Hematopoietic multipotent progenitor cell treated with erythropoietin and hydrocortisone succinate and interleukin-3 and kit ligand, for 6 days (in vitro differentiated cells): ENCODE measurements around the gene TSPAN32.

Experiments
- DNase-seq: peaks from one replicate; pipeline ENCODE4 v3.0.0-alpha.2; 2015

TSPAN32 gene

DNA sequence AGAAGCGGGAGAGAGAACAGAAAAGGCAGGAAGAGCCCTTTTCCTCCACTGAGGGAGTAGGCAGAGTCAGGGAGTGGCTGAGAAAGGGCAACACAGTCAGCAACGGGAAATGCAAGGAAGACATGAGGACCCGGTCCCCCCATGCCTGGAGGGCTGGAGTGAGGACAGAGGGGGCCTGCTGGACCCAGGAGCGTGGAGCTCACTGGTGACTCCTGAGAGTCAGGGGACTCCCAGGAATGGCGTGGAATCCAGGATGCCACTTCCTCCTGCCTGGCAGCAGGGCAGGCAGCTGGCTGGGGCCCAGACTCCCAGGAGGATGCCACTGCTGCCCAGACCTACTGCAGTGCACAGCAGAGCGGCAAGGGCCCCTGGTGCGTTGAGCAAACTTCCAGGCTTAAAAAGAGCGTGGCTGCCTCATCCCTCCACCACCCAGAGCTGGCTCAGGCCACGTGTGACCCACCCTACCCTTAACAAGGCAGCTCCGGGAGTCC is 11.4 kb upstream of the TSPAN32 start:
- DNase-seq = no peak

DNA sequence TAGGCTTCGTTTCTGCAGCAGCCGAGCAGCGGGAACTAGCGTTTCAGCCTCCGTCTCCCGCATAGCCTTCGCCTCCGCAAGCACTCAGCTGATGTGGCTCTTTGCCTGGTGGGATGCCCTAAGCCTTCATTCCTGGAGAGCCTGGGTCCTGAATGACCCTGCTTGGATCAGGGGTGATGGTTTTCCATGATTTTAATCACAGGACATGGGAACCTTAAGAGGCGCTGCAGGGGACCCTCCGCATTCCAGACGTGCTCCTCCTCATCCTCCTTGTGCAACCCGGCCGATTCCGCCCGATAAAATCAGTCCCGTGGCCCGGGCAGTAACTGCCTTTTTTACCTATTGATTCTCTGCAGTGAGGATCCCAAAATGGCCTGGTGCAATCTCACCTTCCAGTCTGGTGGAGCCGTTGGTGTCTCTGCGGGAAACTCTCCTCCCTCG is 8.3 kb upstream of the TSPAN32 start:
- DNase-seq = no peak

DNA sequence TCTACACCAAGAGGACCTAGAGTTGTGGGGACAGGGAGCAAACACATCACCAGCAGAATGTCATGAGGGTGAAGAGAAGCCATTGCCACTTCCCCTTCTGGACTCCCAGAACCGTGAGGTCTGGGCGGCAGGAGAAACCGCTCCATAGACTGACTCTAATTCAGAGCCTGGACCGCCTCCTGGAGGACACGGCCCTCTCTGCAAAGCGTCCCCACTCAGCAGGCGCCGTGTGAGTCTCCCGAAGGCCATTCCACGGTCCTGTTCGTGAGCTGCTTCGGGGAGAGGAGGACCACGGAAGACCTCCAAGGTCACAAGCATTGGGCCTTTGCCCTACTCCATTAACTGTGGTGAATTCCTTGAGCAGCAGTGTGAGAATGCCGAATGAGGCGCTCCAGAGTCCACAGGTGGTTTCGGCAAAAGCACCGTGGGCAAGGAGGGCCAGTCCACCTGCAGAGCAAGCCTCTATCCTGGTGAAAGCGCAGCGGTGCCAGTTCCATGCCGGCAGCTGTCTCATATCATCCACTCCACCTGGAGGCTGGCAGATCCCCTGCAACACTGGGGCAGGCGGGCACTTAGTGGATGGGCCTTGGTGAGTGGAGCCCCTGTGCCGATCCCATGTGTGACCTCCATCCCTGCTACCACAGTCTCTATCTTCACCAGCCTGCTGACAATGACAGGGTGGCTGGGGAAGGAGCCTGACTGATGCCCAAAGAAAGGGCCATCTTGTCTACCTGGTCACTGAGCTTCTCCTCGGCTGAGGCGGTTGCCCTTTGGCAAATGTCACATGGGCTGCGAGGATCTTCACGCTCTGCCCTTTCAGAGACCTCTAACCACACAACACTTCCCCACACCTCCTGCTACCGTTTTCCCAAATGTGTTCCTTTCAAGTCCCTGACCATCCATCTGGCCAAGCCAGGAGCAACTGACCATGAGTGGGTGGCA is 7.6 kb upstream of the TSPAN32 start:
- DNase-seq = peak; percentile 43

DNA sequence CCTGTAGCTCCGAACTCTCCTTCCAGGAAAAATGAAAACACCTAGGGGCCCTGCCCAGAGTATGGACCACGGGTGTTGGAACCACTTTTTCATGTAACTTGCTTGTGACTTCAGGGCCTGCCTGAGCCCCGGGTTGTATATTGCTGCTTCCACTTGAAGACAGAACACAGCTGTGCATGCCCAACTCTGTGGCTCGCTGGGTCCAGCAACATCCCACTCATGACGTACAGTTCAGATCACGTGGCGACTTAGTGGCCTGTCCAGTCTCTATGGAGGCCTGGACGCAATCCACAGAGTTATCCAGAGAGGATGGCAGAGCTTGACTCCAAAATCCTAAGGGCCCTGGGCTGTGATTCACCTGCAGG is 6.9 kb upstream of the TSPAN32 start:
- peak; percentile 19 for DNase-seq

DNA sequence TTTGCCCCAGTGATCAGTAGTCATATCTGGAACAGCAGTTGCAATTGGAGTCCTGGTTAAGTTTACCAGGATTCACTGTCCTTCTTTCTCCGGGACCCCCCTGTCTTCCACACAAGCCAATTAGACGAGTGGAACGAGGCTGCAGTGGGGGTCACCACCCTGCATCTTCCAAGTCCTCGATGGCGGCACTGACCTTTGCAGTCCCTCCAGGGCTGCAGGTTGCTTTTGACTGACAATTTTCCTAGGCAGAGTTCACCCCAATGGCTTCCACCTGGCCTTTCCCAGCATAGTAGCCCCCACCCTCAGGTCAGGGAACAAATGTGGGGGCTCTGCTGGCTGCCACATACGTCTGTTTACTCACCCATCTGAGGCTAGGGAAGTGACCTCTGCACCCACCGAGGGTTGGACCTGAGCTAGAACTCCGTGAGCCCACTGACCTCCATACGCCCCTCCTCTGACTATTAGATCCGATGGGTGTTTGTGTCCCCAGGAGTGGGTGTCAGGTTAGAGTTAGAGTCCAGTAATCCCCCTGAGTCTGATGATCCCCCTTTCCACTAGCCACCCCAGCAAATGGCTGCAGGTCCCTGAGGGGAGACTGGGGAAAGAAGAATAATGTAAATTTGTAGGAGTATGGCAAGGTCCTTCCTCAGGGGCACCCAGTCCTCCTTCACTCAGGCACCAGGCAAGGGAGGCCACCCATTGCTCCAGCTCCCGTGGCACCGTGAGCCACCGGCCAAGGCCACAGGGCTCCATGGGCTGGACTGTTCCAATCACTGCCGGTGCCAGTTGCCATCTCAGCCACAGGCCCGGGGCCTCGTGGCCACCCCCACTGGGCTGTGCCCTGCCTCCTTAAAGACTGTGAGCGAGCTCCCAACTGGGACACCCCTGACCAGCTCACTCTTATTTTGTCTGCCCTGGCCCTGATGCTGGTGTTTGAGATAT is 5.6 kb upstream of the TSPAN32 start:
- DNase-seq = no peak

DNA sequence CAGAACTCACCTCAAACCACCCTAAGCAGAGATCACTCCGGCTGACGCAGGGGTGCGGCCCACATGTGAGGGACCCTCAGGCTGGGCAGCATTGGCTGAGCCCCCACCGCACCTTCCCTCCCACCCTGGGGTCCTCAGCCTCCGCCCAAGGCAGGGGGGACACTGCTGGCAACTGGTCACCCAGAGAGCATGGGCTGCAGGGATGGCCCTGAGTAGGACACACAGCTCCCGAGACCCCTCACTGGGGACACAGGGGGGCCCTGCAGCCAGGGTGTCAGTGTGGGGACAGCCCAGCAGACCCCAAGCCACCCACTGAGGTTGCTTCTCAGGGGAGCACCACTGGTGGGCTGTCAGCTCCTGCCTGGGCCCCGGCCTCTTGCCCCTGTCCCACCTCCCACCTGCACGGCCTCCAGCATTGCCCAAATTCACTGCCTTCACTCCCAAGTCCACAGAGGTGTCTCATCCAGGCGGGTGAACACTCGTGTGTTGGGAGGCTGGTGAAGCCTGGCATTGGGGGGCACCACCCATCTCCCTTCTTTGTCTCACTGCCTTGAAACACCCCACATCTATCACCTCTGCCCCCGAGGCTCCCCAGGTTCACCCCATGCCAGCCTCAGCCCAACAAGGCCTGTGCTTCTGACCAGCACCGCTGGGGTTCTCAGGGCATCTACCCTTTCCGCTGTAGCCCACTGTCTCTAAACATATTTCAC is 4.7 kb upstream of the TSPAN32 start:
- DNase-seq = no peak

DNA sequence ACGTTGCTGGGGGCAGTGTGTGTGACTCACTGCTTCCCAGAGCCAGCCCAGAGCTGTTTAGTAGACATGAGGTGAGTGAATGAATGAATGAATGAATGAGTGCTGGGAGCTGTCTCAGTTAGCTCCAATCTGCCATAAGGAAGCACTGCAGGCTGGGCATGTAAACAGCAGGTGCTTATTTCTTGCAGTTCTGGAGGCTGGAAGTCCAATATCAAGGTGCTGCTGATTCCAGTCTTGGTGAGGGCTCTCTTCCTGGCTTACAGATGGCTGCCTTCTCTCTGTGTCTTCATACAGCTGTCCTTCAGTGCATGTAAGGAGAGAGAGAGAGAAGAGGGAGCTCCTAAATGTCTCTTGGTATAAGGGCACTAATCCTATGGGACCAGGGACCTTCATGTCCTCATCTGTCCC is 4.2 kb upstream of the TSPAN32 start:
- no peak for DNase-seq

DNA sequence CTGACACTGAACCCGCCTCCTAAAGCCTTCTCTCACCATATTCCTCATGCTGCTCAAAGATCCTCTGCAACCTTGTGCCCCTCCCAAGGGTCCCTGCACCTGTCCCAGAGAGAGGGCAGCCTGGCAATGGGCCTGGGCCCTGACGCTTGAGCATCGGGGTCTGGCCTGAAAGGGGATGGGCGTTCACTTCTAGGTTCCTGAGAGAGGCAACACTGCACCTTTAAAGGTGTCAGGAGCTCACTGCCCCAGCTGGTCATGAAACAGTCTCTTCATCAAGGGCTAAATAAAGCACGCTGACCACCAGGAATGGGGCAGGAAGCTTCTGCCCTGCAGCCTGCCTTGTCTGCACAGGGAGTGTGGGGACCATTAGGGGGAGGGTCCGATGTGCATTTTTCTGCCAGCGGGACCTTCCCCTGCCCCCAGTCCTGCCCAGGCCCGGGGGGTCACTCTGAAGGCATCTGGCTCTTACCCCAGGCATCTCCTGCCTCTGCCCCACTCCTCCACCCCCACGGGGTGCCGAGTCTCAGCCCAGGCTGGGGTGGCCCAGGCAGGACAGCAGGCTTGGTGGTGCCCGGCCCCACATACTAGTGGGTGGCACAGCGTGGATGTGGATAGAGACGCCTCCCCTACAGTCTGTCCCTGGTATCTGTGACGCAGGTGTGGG is 3.5 kb upstream of the TSPAN32 start:
- DNase-seq = no peak

DNA sequence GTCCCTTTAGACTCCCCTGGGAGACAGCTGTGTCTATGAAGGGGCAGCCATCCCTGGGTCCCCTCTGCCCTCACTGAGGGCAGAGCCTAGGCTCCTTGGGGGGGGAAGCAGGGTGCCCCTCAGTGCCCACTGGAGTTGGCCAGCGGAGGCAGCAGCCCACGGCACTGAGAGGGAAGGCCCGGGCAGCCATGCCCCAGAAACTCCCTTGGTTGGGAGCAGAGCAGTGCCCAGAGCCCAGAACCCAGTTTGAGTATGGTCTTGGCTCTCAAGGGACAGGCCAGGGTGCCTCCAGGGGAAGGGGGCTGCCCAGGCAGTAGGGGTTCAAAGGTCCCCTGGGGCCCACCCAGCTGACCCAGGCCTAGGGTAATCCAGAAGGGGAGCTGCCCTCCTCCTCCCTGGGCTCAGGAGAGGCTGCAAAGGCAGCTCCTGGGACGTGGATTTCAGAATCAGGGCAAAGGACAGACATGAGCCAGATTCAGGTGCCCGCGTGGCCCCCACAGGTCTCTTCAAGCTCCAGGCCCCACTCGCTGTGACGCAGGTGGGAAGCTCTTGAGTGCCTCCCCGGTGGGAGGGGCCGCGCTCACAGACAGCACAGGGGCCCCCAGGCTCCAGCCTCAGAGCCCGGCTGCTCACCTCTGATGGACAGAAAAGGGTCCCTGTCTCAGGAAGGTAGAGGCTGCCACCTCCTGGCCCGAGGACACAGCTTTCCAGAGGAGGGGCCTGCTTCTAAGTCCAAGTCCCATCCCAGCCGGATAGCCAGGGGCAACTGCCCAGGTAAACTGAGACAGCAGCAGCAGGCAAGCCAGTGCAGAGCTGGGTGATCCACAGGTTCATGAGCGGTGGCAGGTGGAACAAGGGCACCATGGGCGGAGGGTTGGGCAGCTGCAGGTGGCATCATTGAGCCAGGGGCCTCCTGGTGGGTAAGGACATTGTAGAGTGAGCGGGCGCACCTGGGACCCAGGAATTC is 2.7 kb upstream of the TSPAN32 start:
- peak; percentile 39 for DNase-seq

DNA sequence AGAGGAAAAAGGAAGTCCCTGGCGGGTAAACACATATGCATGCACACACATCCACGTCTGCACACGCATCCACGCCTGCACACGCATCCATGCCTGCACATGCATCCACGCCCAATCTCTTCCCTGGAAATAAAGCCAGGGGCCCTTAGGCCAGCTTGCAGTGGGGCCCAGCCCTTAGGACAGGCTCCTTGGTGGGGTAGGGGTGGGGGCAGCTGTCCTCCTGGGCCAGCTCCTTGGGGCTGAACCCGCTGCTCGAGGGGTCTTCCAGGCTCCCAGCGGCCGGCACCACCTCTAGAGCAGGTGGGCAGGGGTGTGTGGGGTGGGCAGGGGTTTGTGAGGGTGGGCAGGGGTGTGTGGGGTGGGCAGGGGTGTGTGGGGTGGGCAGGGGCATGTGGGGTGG is 2.0 kb upstream of the TSPAN32 start:
- no peak for DNase-seq

DNA sequence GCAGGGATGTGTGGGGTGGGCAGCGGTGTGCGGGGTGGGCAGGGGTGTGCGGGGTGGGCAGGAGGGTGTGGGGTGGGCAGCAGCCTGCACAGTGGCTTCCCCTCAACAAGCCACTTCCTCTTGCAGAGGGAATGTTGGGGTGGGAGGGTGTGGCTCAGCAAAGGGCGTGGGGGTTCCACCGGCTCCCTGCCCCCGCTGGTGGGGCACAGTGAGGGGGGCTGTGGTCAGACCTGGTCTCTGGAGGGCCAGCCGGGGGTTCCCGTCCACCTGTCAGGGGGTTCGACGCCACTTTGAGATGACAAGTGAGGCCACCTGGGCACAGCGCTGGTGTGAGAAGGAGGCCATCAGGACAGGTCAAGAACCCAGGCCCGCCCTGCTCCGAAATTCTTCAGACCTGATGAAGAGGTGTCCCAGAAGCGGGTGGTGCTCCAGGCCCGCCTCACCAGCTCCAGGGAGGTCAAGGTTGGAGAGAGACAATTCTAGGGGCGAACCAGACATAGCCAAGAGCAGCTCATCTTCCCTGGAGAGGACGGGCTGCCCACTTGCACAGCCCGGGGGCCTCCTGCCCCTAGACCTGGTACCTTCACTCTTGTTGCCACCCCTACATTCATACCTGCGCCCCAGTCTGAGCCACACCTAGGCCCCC is 1.4 kb upstream of the TSPAN32 start:
- peak; percentile 68 for DNase-seq

DNA sequence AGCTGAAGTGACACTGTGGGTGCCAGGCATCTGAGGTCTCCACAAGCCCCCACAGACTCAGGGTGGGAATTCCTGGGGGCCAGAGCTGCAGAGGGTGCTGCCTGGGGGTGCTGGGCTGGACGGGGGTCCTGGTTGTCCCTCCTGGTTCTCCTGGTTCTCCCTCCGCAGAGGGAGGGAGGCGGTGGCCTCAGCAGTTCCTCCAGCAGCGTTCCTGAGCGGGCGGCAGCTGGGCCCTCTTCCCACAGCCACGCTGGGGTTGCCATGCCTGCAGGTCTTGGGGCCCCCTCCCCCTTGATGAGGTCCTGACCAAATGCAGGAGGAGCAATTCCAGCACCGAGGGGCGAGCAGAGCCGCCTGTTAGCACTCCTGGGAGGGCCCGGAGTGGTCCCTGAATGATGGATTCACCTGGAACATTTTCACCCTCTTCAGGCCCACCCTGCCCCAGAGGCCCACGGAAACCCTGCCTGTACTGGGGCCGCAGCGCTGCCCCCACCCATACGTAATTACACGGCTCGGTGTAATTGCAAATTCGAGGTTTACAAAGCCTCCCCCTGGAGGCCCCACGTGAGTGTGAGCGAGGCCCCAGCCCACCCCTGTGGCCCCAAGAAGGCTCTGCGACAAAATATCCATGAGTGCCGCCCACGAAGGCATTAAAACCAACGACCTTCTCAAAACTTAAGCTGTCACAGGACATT is 730 bp upstream of the TSPAN32 start:
- peak; percentile 61 for DNase-seq

DNA sequence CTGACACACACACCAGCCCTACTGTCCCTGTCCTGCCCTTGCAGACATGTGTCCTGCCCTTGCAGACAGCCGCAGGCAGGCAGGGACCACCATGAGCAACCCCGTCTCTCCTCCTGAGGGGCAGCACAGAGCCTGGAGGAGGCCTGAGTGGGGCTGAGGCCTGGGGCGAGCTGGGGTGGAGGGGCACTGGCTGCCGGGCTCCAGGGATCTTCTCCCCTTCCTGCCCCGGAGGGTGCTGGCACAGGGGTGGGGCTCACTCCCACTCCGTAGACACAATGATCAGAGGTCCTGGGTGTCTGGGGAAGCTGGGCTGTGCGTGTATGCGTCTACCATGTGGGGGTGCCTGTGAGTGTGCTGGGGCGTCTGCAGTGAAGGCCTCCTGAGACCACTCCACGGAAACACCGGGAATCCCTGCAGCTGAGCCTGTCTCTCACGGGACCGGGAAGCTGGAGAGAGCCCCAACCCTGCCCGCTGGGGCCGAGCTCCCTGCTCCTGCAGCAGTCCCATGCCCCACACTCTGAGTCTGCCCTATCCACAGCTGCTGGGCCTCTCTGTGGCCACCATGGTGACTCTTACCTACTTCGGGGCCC is 588 bp downstream of the TSPAN32 start:
- peak; percentile 78 for DNase-seq

DNA sequence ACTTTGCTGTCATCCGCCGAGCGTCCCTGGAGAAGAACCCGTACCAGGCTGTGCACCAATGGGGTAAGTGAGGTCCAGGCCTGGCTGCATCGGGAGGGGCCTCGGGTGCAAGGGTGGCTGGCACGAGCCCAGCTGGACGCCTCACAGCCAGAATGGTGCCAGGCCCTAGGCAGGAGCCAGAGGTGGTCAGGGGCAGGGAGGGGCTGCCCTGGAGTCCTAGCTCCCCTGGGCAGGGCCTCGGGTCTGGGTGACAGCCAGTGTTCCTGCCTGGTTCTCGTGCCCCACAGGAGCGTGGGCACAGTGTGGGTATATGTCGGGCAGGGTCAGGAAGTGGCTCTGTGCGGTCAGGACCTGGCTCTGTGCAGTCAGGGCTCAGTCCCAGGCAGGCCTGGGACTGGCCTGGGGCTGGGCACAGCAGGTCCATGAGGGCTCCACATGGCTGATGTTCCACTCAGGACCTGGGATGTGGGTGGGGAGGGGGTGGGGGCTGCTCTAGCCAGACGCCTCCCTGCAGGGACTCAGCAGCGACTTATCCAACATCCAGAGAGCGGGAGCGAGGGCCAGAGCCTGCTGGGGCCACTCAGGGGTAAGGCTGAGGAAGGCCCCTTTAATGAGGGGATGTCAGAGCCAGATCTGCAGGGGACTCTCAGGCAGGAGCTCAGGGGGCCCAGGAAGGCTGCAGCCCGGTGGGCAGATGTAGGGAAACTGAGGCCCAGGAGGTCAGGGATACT is 1.2 kb downstream of the TSPAN32 start:
- DNase-seq = peak; percentile 67

DNA sequence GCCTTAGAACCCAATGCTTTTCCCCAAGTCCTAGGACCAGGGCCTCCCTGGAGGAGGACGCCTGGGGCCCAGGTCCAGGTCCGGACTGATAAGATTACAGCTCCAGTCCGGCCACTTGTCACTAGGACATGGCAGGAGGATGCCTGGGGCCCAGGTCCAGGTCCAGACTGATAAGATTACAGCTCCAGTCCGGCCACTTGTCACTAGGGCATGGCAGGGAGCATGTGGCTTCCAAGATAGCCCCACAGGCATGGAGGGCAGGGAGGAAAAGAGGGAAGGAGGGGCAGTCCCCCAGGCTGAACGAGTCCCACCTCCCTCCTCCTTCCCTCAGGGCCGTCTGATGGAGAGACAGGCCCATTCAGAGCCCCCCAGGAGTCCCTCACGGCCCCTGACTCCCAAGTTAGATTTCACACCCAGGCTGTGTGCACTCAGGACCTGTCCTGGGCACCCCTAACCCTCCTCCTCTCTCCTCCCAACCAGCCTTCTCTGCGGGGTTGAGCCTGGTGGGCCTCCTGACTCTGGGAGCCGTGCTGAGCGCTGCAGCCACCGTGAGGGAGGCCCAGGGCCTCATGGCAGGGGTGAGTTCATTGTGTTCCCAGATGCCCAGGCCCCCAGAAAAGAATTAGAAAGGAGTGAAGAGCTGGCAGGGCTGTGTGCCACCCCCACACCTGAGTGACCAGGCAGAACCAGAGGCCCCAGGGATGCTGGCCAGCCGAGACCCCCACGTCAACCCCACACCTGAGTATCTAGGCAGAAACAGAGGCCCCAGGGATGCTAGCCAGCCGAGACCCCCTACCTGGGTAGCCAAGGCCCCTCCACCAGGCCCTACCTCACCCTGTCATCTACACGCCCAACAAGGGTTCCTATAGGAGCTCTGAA is 2.1 kb downstream of the TSPAN32 start:
- peak; percentile 90 for DNase-seq

DNA sequence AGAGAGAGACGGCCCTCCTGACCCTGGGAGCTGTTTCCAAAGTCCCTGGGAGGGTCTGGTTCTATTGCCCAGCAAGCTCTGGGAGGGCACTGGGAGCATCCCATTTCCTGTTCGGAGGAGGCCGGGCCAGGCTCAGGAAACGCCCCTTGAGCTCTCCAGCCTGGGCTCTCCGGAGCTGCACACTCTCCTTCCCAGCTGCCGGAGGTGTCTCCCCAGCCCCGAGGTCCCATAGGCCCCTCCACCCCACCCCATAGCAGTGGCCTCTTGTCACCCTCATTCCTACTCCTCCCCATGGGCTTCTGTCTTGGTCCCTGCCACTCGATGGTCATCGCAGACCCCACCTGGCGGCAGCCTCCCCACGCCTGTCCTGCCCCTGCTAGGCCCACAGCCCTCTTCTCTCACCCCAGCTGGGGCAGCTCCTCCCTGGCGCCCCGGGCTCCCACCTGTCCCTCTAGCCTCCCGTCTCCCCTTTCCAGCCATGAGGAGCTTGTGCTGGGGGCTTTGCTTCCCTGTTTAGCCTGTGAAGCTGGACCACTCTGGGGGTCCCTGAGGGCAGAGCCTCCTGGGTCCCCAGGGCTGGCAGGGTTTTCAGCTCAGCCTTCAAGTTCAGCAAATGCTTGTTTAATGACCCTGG is 2.8 kb downstream of the TSPAN32 start:
- peak; percentile 25 for DNase-seq

DNA sequence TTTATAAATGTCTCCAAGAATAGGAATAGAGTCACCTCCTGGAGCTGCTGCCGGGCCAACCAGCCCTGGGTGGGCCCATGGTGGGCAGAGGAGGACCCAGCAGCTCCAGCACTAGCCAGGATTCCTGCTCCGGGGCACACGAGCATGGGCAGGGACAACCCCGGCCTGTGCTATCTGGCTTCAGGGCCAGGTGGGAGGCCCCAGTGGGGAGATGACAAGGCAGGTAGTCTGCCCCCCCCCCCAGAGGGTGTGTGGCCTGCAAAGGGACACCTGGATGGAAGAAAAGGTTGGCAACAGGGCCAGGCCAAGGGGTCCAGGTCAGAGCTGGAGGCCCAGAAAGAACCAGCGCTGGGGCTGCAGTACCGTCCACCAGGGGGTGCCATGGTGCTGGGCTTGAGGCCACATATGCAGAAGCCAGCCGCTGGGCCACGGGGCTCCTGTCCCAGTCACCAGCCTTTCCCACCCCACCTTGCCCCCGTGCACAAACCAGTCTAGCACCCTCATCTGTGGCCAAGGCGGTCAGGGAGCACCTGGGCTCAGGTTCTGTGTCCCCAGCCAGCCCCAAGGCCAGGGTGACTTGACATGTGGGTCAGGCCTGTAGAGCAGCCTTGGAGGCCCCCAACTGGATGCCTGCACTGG is 3.4 kb downstream of the TSPAN32 start:
- peak; percentile 91 for DNase-seq
